GM19455 (cell line): Measurements from ENCODE around the gene ARHGEF10L.

Experiments
- ATAC-seq: cut with Tn5 transposase; IDR thresholded peaks from one replicate; pipeline ENCODE4 v1.9.1; 2021; ENCODE audit not compliant: unreplicated experiment

Gene ARHGEF10L

DNA sequence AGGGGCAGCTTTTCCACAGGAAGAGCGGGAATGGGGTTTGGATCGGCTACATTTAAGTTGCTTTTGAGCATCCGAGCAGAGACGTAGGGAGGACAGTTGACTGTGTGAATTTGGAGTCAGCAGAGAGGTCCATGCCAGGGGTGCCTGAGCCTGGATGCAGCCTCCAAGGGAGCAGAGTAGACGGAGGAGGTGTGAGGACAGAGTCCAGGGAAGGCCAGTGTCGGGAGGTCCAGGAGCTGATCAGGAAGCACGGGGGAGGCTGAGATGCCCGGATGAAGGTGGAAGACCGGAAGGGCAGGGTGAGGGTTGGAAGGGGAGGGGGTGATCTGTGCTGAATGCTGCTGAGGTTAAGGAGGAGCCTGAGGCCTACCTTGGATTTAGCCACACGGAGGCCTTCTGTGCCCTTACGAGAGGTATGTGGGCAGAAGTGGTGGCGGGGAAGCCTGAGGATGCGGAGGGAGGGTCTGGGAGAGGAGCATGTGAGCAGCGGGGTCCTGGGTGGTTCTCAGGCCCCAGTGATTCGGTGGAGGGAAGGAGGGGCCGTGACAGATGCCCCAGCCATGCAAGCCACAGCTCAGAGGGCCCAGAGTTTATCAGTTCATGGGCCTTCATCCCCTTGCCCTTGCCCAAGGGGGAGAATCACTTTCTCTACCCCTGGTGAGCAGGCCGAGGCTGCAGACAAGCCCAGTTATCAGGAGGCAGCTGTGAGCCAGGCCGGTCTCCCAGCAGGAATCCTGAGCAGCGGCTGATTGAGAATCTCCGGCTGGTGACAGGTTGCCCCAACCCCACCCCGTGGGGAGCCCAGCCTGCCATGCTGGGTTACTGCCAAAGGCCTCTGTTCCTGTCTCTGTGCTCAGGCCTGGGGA is 161.7 kb downstream of the ARHGEF10L start:
- ATAC-seq: no peak

DNA sequence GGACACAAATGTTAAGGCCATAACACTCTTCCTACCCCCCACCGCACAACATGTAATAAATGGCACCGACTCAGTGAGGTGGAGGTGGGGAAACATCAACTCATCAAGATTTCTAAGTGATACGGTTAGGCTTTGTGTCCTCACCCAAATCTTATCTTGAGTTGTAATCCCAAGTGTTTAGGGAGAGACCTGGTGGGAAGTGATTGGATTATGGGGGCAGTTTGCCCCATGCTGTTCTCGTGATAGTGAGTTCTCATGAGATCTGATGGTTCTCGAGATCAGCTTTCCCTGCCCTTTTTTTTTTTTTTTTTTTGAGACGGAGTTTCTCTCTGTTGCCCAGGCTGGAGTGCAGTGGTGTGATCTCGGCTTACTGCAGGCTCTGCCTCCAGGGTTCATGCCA is 164.7 kb downstream of the ARHGEF10L start:
- no peak for ATAC-seq

DNA sequence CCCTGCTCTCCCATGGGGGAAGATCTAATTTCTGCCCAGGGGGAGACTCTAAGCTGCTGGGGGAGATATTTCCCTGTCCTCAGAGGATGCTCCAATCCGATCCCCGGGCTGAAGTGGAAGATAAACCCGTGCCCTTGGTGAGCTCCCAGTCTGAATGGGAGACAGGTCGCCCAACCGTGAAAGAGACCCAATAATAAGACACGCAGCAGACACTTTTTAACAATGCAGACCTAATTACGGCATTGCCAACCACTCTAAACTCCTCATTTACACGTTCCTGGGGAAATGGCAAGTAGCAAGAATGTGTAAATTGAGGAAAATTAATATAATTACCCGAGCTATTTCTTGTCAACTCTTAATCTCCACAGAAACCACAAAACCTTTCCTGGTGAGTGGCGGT is 166.9 kb downstream of the ARHGEF10L start:
- no peak for ATAC-seq

- no peak for ATAC-seq
Measured at GRCh38 chr1:17709981-17710380, 170.5 kb downstream of the ARHGEF10L start.

DNA sequence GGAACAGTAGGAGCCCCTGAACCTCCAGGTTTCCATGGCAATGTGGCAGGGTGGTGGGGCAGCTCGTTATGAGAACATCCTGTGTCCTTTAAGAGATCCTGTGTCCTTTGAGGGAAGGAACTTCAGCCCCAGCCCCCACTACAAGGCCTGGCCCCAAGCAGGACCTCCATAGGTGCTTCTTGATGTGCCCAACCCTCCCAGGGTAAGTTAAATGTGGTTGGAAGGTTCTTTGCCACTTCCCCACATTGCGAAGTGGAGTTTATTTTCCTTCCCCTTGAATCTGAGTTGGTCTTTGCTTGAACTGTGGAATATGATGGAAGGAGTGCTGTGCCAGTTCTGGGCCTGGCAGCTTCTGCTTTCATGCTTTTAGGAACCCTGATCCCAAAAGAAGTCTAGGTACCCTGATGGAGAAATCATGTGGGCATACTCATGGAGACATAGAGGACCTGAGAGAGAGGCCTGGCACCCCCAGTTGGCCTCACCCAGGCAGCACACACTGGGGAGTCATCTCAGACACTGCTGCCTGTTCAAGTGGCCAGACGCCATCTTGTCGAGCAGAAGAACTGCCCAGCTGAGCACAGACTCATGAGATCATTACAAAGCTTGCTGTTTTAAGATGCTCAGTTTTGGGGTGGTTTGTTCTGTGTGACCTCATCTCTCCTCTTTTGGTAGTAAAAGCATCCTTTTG is 171.5 kb downstream of the ARHGEF10L start:
- no peak for ATAC-seq

DNA sequence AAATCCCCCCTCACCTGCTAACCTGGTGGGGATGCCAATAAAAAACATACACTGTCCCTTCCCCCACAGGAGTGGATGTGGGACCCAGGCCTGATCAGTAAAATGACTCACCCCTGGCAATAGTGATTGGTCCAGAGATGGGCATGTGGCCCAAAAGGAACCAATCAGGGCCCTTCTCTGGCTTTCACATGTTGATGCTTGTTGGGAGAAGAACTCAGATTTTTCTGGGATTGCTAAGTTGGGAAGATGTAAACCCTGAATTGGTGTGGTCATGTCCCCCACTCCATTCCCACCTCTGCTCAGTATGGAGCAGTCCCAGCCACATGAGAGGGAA is 172.0 kb downstream of the ARHGEF10L start:
- no peak for ATAC-seq

- no peak for ATAC-seq
Measured at GRCh38 chr1:17711941-17712340, 172.4 kb downstream of the ARHGEF10L start.

- no peak for ATAC-seq
Measured at GRCh38 chr1:17713993-17714392, 174.5 kb downstream of the ARHGEF10L start.

GRCh38 chr1:17717594-17718535 is 178.4 kb downstream of the ARHGEF10L start:
- ATAC-seq: no peak

DNA sequence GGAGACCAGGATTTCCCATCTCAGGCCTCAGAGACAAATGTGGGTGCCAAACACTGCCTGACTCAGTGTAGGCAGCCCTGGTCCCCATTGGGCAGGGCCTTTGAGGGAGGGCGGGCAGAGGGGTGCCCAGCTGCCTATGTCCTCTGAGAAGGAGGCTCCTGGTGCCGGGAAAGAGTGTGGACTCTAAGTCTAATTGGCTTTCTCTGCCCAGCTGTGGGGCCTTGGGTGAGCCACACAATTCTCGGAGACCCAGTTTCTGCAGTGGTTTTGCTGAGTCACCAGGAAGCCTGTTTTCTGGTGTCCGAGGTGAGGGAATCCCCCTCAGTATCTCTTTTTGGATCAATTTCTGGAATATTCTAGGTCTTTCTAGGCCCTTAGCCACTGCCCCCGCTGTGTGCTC is 180.4 kb downstream of the ARHGEF10L start:
- ATAC-seq: no peak

GRCh38 chr1:17721444-17721843 is 181.9 kb downstream of the ARHGEF10L start:
- no peak for ATAC-seq

- ATAC-seq: no peak
Measured at GRCh38 chr1:17723684-17724083, 184.2 kb downstream of the ARHGEF10L start.

DNA sequence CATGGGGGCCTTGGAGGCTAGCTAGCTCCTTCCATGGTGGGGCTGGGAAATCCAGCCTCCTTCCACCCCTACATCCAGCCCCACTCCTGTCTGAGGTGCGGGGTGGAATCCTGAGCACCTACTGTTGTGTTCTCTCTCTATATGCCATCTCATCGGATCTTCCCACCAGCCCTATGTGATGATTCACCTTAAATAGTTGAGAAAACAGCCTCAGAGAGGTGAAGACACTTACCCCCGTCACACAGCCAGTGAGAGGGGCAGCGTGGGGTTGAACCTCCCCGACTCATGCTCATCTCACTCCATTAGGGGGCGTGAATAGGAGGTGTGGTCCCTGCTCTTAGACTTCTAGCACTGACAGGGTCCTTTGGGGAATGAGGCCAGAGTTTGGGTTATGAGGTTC is 184.7 kb downstream of the ARHGEF10L start:
- no peak for ATAC-seq

GRCh38 chr1:17725084-17725719 is 185.7 kb downstream of the ARHGEF10L start:
- ATAC-seq: no peak

DNA sequence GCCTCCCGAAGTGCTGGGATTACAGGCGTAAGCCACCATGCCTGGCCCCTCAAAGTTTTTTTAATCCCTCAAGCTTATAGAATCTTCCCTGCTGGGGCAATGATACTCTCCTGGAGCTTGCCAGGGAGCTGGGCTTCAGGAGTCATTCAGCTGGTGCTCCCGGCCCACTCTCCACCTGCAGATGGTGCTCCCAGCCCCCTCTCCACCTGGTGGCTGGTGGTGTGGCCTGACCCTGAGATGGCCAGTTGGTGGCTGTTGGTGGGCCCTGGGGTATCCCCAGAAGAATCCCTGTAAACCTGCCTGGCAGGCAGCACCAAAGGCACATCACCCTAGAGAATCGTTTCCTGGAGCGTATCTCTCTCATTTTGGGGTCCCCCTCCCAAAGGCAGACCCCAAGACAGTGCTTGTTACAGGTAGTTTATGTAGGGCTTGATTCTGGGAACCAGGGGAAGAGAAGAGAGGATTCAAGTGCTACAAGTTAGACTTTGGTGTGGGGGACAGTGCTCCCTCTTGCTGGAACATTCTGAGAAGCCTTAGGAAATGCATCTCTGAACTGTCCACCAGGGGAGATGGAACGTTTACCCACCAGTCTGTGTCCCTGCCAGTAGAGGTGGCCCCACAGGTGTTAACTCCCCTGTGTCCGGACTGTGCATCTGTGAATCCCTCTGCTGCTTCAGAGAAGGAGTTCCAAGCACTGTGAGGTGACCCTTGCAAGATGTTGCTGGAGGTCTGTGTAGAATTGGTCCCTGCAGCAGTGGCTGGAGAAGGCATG is 186.5 kb downstream of the ARHGEF10L start:
- ATAC-seq: no peak

GRCh38 chr1:17728123-17728712 is 188.7 kb downstream of the ARHGEF10L start:
- no peak for ATAC-seq

DNA sequence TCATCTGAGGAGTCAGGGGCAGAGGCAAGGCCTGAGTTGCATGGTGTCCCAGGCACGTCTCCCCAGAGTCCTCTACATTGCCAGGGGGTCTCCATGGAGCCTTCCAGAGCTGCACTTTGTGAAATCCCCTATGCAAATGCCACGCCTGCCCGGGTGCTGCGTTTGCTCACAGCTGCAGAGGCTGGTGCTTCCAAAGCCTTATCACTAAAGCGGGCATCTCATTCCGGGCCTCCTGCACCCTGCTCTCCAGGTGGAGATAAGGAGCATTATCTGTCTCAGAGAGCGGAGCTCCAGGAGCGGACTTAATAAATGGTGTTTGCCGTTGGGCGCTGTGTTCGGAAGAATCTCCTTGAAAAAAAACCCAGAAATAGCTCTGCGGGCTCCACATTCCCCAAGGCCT is 189.8 kb downstream of the ARHGEF10L start:
- ATAC-seq: no peak

DNA sequence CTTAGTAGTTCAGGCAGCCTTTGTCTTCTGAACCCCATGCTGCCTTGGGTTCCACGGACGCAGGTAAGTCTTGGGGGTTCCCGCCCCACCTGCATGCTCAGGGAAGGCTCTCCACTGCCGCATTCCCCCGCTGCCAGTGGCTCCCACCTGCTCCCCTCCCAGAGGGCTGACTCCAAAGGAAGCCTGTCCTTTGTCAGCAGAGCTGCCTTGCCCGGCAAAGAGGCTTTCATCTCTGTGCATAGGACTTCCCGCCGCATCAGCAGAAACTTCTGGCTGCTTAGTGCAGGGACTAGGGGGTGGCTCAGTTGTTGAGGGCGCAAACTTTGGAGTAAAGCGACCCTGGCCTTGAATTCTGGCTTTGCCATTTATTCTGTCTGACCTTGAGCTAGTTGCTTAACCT is 190.4 kb downstream of the ARHGEF10L start:
- no peak for ATAC-seq

DNA sequence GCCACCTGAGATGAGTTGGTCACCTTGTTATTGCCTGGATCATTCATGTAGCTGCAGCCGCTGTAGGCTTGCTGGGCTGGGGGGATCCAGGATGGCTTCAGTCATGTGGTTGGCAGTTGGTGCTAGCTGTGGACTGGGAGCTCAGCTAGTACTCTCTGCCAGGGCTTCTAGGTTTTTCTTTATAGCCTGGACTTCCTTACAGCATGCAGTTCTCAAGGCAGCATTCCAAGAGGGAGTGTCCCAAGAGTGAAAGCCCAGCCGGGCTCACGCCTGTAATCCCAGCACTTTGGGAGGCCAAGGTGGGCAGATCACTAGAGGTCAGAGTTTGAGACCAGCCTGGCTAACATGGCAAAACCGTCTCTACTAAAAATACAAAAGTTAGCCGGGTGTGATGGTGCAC is 192.0 kb downstream of the ARHGEF10L start:
- ATAC-seq: no peak

DNA sequence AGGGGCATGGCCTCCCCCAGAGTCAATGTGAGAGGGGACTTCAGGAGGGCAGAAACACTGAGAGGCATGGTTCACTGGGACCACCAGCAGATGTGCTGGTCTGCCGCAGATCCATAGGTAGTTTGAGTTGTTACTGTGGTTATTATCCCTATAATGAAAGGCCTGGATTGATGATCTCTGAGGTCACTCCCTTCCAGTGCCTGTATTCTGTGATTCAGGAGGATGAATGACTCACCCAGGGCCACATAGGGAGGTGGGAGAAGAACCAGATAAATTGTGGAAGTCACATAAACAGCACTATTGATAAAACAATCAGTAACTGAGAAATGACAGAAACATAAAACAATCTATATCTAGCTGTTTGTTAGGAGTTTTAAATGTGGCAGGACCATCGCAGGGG is 193.0 kb downstream of the ARHGEF10L start:
- ATAC-seq: no peak
